ENCODE results near the gene CLEC16A. TPM values are rescaled to one million over a fixed set of nuclear protein-coding genes. Genes with fewer than 3 reads are reported as not detected.

CLEC16A gene
- total RNA-seq, 1 donor from 2014 or later = 57.6 TPM

DNA sequence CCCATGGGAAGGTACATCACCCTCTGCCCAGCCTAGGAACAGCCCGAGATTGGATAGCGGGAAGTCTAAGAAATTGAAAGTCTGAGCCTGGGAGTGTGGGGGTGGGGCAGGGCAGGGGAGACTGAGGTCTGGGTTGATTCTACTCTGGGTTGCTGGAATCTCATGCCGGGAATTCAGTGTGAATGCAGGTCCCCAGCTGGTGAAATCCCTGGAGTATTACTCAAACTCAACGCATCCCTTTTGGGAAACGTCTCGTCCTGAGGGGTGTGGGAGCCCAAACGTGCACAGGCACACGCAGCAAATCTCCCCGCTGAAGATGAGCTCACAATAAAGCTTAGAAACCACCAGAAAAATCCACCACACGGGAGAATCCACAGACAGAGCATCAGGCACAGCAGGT, 256.2 kb downstream of the CLEC16A start:
- ChIA-PET CTCF (interaction anchor here (1.7 kb wide), 1 partner anchor 236 kb away, joined by 4 read pairs; no protein-coding TSS in a partner anchor), POLR2A (interaction anchor here (0.5 to 4.8 kb wide), 5 partner anchors 16 to 123 kb away, joined by 3 to 36 read pairs (median 12); partner anchors contain the start of gene SOCS1)
- Mint-ChIP-seq H3K9me3 (no peaks in the 10 kb centered on the region), H3K36me3 (ENCODE audit: low read depth) (peaks cover 3% of the 10 kb centered on the region), H3K27me3 (peaks cover 7% of the 10 kb centered on the region), H3K4me3 (no peak overlapping the region), H3K4me1 (peaks cover 41% of the 10 kb centered on the region), H3K27ac (no peak overlapping the region)
- TF ChIP-seq, protein P1, sequence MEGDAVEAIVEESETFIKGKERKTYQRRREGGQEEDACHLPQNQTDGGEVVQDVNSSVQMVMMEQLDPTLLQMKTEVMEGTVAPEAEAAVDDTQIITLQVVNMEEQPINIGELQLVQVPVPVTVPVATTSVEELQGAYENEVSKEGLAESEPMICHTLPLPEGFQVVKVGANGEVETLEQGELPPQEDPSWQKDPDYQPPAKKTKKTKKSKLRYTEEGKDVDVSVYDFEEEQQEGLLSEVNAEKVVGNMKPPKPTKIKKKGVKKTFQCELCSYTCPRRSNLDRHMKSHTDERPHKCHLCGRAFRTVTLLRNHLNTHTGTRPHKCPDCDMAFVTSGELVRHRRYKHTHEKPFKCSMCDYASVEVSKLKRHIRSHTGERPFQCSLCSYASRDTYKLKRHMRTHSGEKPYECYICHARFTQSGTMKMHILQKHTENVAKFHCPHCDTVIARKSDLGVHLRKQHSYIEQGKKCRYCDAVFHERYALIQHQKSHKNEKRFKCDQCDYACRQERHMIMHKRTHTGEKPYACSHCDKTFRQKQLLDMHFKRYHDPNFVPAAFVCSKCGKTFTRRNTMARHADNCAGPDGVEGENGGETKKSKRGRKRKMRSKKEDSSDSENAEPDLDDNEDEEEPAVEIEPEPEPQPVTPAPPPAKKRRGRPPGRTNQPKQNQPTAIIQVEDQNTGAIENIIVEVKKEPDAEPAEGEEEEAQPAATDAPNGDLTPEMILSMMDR (IDR thresholded peaks at IDR 0.05) = no peak
- no peak for ATAC-seq (ENCODE audit: low read depth)
- DNase-seq = no peak
- intact Hi-C loops (cut with micrococcal nuclease) = no loop called here

DNA sequence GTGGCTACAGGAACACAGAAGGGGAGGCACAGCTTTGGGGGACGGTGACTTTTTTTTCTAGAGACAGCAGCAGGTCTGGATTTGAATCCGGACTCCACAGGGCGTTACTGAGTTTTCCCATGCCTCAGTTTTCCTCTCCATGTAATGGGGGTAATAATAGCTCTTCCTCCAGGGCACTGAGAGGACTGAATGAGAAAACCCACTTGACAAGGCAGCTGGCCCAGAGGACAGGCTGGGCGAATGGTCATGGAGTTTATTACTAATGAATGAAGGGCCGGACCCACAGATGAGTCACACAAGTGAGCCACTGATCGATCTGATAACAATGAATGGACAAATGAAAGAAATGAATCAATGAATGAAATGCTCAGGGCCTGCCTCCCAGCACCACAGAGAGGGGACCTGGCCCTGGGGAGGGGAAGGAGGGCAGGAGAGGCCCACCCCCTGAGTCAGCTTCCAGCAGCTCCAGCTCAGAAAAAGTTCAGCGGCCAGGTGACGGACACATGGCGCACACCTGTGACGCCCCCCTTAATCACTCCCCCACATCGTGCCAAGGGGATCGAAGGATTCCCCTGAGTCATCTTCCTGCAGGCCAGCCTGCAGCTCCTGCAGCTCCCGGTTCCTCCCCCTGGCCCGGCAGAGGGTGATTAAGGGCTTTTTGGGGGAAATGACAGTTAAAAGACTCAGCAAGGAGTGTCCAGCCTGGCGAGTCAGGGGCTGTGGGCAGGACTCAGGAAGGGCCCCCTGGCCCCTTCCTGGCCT, 257.3 kb downstream of the CLEC16A start:
- H3K36me3 Mint-ChIP-seq (ENCODE audit: low read depth) = peaks cover 3% of the 10 kb centered on the region
- ChIA-PET POLR2A (interaction anchor here (0.8 to 4.8 kb wide), 12 partner anchors 10 to 236 kb away, joined by 3 to 36 read pairs (median 4); partner anchors contain the start of gene SOCS1), CTCF (interaction anchor here (1.1 to 1.7 kb wide), 4 partner anchors 22 to 237 kb away, joined by 3 to 7 read pairs (median 4); partner anchors contain the start of gene SOCS1)
- no peak overlapping the region for H3K4me3 Mint-ChIP-seq
- DNase-seq (no peak), ATAC-seq (ENCODE audit: low read depth) (no peak)
- TF ChIP-seq, protein P1 (IDR thresholded peaks at IDR 0.05) = no peak
- peaks cover 52% of the 10 kb centered on the region for H3K4me1 Mint-ChIP-seq
- H3K27me3 Mint-ChIP-seq = peaks cover 7% of the 10 kb centered on the region
- H3K27ac Mint-ChIP-seq = peak overlapping the region; percentile 26
- no peaks in the 10 kb centered on the region for H3K9me3 Mint-ChIP-seq
- intact Hi-C loops (cut with micrococcal nuclease) = loop anchor here (1.0 to 2.0 kb wide), 3 partner anchors 18 to 54 kb away; no protein-coding TSS in a partner anchor

DNA sequence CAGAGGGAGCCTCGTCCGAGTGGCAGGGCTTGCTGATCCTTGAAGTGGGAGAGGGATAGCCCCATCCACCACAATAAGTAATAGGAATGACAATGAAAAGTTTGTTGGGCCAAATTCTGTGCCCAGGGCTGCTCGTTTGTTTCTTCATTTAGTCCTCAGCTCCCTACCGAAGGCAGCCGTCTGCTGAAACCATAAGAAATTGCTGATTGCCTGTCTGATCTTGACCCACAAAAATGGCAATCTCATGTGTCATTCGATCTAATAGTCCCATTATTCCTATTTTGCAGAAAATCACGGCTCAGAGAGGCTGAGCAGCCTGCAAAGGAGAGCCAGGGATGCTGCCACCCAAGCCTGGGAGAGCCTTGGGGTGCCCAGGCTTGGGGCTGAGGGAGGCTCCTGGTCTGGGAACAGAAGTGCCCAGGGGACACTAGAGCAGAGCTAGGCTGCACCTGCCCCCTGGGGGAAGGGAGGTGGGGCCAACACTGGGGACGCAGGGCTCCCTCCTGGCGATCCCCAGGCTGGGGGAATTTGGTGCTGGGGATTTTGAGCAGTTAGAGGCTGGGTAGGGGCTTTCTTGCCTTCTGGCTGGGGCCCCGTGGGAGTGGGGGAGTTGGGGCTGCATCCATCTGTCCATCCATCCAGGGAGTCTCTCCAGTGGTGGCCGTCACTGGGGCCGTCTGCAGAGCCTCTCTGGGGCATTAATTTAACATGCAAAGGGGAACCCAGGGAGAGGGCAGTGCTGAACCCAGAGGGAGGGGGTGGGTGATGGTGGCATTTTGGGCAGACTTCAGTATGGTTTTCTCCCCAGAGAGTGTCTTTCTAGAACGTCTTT, 258.1 kb downstream of the CLEC16A start:
- ChIA-PET POLR2A (interaction anchor here (0.8 to 4.8 kb wide), 13 partner anchors 10 to 237 kb away, joined by 3 to 36 read pairs (median 3); partner anchors contain the start of gene SOCS1), CTCF (interaction anchor here (1.1 to 1.7 kb wide), 3 partner anchors 22 to 222 kb away, joined by 3 to 7 read pairs (median 4); partner anchors contain the start of gene SOCS1)
- H3K36me3 Mint-ChIP-seq (ENCODE audit: low read depth) = no peaks in the 10 kb centered on the region
- peak; percentile 68 for ATAC-seq (ENCODE audit: low read depth)
- intact Hi-C loops (cut with micrococcal nuclease) = loop anchor here (1.0 to 2.0 kb wide), 3 partner anchors 19 to 53 kb away; no protein-coding TSS in a partner anchor
- peaks cover 7% of the 10 kb centered on the region for H3K27me3 Mint-ChIP-seq
- H3K4me3 Mint-ChIP-seq = peak overlapping the region; percentile 60
- H3K27ac Mint-ChIP-seq = peak overlapping the region; percentile 80
- no peak for DNase-seq
- peaks cover 60% of the 10 kb centered on the region for H3K4me1 Mint-ChIP-seq
- TF ChIP-seq, protein P1 (IDR thresholded peaks at IDR 0.05) = no peak
- H3K9me3 Mint-ChIP-seq = peaks cover 2% of the 10 kb centered on the region

DNA sequence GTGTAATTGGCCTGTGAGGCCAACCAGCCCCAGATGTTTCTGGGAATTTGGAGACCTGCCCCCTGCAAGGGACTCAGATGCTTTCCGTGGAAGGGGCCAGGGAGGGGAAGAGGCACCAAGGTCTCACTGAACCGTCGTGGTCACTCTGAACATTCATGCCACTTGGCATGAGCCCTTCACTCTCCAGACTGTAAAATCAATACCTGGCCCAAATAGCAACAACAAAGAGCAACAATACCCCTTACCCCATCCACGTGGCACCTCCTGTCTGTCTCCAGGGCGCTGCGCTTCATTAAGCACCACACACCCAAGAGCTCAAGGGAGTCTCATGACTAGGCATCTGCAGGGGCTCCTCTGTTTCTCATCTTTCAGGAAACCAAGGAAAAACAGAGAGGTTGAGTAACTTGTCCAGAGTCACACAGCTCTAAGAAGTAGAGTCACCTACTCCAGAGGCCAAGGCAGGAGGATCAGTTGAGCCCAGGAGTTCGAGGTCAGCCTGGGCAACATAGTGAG, 258.8 kb downstream of the CLEC16A start:
- ChIA-PET POLR2A (interaction anchor here (1.0 to 4.8 kb wide), 8 partner anchors 11 to 238 kb away, joined by 3 to 36 read pairs (median 7); partner anchors contain the start of gene SOCS1), CTCF (interaction anchor here (1.7 kb wide), 1 partner anchor 53 kb away, joined by 7 read pairs; the partner anchor contains the start of gene SOCS1)
- Mint-ChIP-seq H3K36me3 (ENCODE audit: low read depth) (no peaks in the 10 kb centered on the region), H3K9me3 (peaks cover 2% of the 10 kb centered on the region), H3K4me1 (peaks cover 60% of the 10 kb centered on the region), H3K27ac (peak overlapping the region; percentile 80), H3K27me3 (peaks cover 7% of the 10 kb centered on the region), H3K4me3 (peak overlapping the region; percentile 60)
- TF ChIP-seq, protein P1 (IDR thresholded peaks at IDR 0.05) = no peak
- no peak for DNase-seq
- intact Hi-C loops (cut with micrococcal nuclease) = loop anchor here (2.0 kb wide), 1 partner anchor 22 kb away; no protein-coding TSS in a partner anchor
- ATAC-seq (ENCODE audit: low read depth) = peak; percentile 36
